ENCODE measurements around the gene CMC2.

- TF ChIP-seq ZNF713 (CRISPR knock-in tag; IDR thresholded peaks at IDR 0.05) (no peak), CTCF (CRISPR knock-in tag; IDR thresholded peaks at IDR 0.05) (no peak), YY1 (IDR thresholded peaks at IDR 0.05; ENCODE audit: insufficient read depth, insufficient replicate concordance, low read depth, low read length) (no peak), JUND (CRISPR knock-in tag; IDR thresholded peaks at IDR 0.05) (no peak), TAF1 (CRISPR knock-in tag; IDR thresholded peaks at IDR 0.05) (no peak), ZNF615 (CRISPR knock-in tag; IDR thresholded peaks at IDR 0.05; ENCODE audit: borderline replicate concordance) (no peak), POLR2A (IDR thresholded peaks at IDR 0.05; ENCODE audit: insufficient read depth in 1 of 2, low read depth in 2 of 2, low read length in 2 of 2) (no peak), ZNF407 (CRISPR knock-in tag; IDR thresholded peaks at IDR 0.05; ENCODE audit: not compliant biosample characterization) (no peak), FOXK1 (CRISPR knock-in tag; IDR thresholded peaks at IDR 0.05; ENCODE audit: borderline replicate concordance, low read depth) (no peak), MXI1 (IDR thresholded peaks at IDR 0.05; ENCODE audit: borderline replicate concordance, low read depth, low read length) (no peak), FOXO4 (CRISPR knock-in tag; conservative IDR thresholded peaks at IDR 0.05) (no peak), POLR2AphosphoS5 (IDR thresholded peaks at IDR 0.05; ENCODE audit: low read depth, low read length) (no peak), MIXL1 (CRISPR knock-in tag; IDR thresholded peaks at IDR 0.05) (no peak)
Measured at GRCh38 chr16:81003064-81003463, 3.6 kb downstream of the CMC2 start.
